Measurements from ENCODE around the gene DIP2C. TPM values are rescaled to one million over a fixed set of nuclear protein-coding genes. Genes with fewer than 3 reads are reported as not detected.
A peak's percentile ranks its signal among the peaks of the same experiment; 100 is the strongest.
"Not testable (repeated sequence)": the region's sequence is repeated elsewhere in the genome, so short reads cannot be mapped to it uniquely, and the experiment has no call there.

Gene DIP2C, protein sequence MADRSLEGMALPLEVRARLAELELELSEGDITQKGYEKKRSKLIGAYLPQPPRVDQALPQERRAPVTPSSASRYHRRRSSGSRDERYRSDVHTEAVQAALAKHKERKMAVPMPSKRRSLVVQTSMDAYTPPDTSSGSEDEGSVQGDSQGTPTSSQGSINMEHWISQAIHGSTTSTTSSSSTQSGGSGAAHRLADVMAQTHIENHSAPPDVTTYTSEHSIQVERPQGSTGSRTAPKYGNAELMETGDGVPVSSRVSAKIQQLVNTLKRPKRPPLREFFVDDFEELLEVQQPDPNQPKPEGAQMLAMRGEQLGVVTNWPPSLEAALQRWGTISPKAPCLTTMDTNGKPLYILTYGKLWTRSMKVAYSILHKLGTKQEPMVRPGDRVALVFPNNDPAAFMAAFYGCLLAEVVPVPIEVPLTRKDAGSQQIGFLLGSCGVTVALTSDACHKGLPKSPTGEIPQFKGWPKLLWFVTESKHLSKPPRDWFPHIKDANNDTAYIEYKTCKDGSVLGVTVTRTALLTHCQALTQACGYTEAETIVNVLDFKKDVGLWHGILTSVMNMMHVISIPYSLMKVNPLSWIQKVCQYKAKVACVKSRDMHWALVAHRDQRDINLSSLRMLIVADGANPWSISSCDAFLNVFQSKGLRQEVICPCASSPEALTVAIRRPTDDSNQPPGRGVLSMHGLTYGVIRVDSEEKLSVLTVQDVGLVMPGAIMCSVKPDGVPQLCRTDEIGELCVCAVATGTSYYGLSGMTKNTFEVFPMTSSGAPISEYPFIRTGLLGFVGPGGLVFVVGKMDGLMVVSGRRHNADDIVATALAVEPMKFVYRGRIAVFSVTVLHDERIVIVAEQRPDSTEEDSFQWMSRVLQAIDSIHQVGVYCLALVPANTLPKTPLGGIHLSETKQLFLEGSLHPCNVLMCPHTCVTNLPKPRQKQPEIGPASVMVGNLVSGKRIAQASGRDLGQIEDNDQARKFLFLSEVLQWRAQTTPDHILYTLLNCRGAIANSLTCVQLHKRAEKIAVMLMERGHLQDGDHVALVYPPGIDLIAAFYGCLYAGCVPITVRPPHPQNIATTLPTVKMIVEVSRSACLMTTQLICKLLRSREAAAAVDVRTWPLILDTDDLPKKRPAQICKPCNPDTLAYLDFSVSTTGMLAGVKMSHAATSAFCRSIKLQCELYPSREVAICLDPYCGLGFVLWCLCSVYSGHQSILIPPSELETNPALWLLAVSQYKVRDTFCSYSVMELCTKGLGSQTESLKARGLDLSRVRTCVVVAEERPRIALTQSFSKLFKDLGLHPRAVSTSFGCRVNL (N-terminal part only)
- polyA plus RNA-seq (2013, experiment 1 of 2; ENCODE audit: insufficient read length), result 21.4 TPM
- 20.1 TPM for polyA plus RNA-seq (2013, experiment 2 of 2; ENCODE audit: insufficient read length)

DNA sequence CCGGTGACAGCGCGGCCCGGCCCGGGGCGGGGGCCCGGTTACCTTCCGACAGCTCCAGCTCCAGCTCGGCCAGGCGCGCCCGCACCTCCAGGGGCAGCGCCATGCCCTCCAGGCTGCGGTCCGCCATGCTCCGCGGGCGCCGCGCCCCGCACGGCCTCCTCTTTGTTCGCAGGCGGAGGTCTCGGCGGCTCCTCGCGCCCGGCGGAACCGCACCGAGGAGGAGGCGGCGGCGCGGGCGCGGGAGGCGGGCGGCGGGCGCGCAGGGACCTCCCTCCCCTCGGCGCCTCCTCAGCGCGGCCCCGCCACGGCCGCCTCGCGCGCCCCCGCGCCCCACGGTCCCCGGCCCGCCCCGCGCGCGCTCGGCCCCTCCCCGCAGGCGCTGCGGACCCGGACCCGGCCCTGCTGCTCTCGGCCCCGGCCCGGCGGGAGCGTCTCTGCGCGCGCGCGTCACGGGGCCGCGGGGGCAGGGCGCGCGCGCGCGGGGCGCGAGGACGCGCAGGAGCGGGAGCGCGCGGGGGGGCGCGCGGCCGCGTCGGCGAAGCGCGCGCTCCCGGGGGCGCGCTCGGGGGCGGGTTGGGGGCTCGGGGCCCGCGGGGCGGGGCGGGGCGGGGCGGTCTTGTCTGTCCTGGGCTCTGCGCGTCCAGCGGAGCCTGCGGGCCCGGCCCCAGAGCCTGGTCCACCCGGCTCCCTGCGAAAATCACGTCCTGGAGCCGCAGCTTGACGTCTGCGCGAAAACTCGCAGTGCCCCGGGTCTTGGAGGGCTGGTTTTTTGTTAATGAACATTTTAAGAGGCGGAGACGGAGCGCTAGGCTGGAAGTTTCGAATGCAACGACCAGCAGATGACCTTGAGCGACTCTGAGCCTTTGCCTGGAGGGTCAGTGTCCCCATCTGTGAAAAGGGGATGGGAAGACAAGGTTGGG is at the start of gene DIP2C:
Gene DIP2C (minus strand): TSS at position 217 of the 920 bp plus-strand sequence. CDS start 90 bp downstream, at position 127.
- DNase-seq, result peak; percentile 89

DNA sequence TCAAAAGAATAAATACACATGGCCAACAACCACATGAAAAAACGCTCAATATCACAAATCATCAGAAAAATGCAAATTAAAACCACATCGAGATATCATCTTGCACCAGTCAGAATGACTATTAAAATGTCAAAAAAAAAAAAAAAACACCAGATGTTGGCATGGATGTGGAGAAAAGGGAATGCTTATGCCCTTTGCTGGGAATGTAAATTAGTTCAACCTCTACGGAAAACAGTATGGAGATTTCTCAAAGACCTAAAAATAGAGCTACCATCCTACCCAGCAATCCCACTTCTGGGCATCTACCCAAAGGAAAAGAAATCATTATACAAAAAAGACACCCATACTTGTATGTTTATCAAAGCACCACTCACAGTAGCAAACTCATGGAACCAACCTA is 45.0 kb upstream of the DIP2C start:
- peak; percentile 8 for DNase-seq

- DNase-seq, result no peak
These were observed 43.6 kb upstream of the DIP2C start for GRCh38 chr10:733086-733485.

- DNase-seq, result no peak
These were observed 39.7 kb upstream of the DIP2C start for GRCh38 chr10:729213-729612.

DNA sequence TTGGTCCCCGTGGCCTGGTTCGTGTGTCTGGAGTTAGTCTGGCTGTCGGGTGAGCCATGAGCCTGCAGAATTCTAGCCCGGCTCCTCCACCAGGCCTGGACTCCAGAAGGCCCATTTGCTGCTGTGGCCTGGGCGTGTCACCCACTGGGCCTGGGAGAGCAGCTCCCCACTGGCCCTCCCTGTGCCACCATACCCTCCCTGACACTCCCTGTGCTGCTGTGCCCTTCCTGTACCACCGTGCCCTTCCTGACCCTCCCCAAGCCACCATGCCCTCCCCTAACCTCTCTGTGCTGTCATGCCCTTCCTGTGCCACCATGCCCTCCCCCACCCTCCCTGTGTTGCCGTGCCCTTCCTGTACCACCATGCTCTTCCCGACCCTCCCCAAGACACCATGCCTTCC is 39.1 kb upstream of the DIP2C start:
- DNase-seq, result no peak

GRCh38 chr10:727162-727790 is 37.8 kb upstream of the DIP2C start:
- no peak for DNase-seq

- DNase-seq, result no peak
These were observed 36.3 kb upstream of the DIP2C start for GRCh38 chr10:725786-726185.

DNA sequence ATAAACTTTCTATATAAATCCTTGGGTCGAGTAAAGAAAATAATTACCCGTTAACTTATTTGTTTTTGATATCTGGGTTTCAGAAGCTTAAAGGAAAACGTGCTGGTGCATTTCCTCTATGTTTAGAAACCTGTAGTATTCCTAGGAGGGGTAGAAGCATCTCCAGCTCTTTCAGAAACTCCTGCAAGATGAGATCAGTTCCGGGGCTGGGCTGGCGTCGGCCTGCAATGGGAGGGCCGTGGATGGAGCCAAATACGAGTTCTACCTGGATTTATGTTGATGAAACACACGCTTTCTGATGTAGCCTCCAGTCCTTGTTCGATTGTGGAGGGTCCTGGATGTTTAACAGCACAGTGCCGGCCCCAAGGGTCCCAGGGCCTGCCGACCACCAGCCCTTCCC is 35.8 kb upstream of the DIP2C start:
- no peak for DNase-seq

DNA sequence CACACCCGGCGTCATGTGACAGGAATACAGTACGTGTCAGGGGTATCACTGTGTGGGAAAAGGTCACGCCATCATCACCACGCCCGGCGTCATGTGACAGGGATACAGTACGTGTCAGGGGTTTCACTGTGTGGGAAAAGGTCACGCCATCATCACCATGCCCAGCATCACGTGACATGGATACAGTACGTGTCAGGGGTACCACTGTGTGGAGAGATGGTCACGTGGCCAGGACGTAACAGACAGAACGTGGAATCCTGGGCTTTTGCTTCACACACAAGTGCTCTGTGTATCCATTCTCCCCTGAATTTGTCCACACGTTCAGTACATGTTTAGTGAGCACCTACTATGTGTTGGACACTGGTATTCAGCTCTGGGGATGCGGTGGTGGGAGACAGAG is 34.5 kb upstream of the DIP2C start:
- no peak for DNase-seq

- DNase-seq, result no peak
These were observed 33.0 kb upstream of the DIP2C start for GRCh38 chr10:722281-723060.

DNA sequence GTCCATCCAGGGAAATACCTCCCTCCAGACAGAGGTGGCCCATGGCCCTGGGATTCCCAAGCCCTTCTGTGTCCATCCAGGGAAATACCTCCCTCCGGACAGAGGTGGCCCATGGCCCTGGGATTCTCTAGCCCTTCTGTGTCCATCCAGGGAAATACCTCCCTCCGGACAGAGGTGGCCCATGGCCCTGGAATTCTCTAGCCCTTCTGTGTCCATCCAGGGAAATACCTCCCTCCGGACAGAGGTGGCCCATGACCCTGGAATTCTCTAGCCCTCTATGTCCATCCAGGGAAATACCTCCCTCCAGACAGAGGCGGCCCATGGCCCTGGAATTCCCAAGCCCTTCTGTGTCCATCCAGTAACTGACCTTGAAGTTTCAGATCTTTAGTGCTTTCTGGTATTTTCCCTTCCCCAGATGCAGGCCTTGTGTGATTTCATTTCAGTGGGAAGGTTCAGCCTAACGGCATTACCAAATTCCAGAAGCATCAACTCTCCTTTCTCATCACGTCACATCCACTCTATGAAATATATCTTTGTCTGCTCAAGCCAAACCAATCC is 28.8 kb upstream of the DIP2C start:
- DNase-seq, result no peak

- no peak for DNase-seq
These were observed 28.0 kb upstream of the DIP2C start for GRCh38 chr10:717458-717857.

- DNase-seq, result no peak
These were observed 27.4 kb upstream of the DIP2C start for GRCh38 chr10:716821-717220.

DNA sequence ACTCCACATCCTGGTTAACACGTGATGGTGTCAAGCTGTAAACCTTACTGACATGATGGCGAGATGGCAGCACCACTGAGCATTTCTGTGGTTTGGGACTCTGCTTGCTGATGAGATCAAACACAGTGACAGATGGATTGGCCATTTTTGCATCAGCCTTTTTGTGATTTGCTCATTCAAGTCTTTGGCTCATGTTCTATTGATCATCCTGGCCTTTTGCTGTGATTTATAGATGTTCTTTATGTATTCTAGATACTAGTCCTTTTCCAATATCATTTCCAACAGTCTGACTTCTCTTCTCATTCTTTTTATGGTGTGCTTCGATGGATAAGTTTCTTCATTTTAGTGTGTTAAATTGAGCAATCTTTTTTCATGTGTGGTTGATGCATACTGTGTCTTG is 24.7 kb upstream of the DIP2C start:
- DNase-seq, result no peak

GRCh38 chr10:712575-712974 is 23.1 kb upstream of the DIP2C start:
- no peak for DNase-seq

DNA sequence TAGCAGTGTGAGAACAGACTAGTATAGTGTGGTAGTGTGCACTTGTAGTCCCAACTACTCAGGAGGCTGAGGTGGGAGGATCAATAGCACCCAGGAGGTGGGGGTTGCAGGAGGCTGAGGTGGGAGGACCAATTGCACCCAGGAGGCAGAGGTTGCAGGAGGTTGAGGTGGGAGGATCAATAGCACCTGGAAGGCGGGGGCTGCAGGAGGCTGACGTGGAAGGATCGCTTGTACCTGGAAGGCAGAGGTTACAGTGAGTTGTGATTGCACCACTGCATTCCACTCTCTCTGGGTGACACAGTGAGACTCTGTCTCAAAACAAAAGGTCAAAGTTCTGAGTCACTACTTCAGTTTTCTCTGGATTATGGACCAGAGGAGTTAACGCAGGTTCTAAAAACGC is 22.6 kb upstream of the DIP2C start:
- DNase-seq, result no peak

GRCh38 chr10:707861-708260 is 18.4 kb upstream of the DIP2C start:
- DNase-seq, result no peak

GRCh38 chr10:707456-707855 is 18.0 kb upstream of the DIP2C start:
- no peak for DNase-seq

DNA sequence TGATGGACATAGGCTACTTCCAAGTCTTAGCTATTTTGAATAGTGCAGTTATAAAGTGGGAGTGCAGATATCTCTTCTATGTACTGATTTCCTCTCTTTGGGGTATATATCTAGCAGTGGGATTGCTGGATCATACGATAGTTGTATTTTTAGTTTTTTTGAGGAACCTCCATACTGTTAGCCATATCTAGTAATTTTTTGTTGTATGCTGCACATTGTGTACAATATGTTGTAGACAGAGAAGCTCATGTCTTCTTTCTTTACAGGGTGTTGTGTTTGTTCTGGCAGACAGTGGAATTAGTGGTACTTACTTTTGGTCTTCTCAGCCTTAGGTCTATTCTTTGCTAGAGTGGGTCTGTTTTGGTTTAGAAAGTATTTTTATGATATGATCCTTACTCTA is 13.7 kb upstream of the DIP2C start:
- no peak for DNase-seq

GRCh38 chr10:700183-700582 is 10.7 kb upstream of the DIP2C start:
- not testable (repeated sequence) for DNase-seq

All from fibroblast of skin of abdomen (primary cell).